CD4-positive, alpha-beta T cell treated with Interferon alpha-2 for 1 hour (primary cell): ENCODE results near the gene ZNF264.
"Not testable (repeated sequence)": the region's sequence is repeated elsewhere in the genome, so short reads cannot be mapped to it uniquely, and the experiment has no call there.

Experiments used
- DNase-seq, 2 donors: peaks; one replicate each; pipeline ENCODE4 v3.0.0-alpha.2; 2020 to 2022

ZNF264 gene

DNA sequence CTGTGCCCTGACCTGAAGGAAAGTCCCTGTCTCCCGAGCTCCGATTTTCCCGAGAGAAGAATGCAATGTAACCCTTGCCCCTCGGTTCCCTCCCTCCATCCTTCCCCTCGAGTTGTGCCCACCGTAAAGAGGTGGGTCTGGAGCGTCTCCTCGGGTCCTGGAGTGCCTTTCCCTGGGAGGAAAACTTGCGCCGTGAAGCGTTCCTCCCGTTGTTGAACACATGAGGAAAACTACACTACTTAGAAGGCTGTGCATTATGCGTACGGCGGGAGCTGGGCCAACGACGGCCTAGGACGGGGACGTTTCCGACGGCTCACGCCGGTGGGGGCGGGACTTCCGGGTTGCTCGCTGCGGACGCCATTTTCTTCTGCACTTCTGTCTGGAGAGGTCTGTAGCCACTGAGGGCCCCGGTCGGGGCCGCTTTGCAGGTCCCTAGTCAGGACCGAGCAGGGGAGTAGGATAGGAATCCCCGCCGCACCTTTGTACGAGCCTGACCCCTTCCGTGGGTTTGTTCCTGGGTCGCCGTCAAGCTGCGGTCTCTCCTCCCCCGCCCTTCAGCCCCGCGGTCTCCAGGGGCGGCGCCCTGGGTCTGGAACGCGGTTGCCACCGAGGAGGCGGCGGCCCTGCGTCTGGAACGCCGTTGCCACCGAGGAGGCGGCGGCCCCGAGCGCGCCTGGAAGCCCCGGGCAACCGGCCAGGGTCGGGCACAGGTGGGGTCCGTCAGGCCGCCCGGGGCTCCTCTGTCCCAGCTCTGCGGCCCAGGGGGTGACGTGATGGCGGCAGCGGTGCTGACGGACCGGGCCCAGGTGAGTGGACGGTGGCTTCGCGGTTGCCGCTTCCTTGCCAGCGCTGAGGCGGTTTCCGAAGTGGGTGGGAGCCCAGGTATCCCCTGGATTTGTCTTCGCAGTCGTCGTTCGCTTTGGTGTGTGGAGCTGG is at the start of gene ZNF264:
TSS of gene ZNF264 (plus strand) at position 360 of the 936 bp plus-strand sequence. CDS start at position 774, 414 bp downstream.
- peak; percentile 87 to 89 for DNase-seq

DNA sequence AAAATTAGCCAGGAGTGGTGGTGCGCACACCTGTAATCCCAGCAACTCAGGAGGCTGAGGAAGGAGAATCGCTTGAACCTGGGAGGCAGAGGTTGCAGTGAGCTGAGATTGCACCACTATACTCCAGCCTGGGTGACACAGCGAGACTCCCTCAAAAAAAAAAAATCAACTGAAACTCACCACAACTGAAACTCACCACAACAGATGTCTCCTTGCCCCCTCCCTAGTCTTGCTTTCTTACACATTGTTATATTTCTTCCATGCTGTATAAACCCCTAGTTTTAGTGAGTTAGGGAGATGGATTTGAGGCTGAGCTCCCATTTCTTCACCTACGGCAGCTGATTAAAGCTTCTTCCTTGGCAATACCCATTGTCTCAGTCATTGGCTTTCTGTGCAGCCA is 49.6 kb upstream of the ZNF264 start:
- no peak for DNase-seq

DNA sequence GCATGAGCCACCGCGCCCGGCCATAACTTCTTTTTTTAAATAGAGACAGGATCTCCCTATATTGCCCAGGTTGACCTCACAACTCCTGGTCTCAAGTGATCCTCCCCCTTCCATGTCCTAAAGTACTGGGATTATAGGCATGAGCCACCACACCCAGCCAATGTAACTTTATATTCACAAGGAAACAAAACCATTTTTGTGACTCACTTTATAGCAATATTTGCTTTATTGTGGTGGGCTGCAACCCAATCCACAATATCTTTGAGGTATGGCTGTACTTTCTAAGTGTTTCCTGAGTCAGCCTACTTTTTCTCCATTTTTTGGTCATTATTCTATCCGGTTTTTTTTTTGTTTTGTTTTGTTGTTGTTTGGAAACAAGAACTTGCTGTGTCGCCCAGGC is 38.4 kb upstream of the ZNF264 start:
- DNase-seq, result no peak

DNA sequence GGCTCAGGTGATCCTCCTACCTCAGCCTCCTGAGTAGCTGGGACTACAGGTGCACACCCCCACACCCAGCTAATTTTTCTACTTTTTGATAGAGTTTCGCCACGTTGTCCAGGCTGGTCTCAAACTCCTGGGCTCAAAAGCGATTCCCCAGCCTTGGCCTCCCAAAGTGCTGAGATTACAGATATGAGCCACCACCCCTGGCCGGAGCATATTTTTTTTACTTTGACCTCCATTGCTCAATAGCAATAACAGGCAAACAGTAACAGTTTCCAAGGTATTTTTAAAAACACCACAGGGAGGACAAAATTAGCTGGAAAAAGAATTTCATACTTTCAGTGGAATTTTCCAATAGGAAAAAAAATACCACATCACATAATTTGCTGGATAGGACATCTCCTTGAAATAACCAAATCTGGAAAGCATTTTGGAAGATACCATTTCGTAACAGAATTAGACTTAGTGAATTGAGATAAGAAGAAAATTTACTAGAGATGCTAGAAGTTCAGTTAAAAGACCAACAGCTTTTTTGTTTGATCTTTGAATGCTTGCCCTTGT is 29.2 kb upstream of the ZNF264 start:
- DNase-seq, result no peak

- DNase-seq, result no peak
Measured at GRCh38 chr19:57165846-57166245, 25.5 kb upstream of the ZNF264 start.

- DNase-seq, result no peak
Measured at GRCh38 chr19:57167385-57167784, 23.9 kb upstream of the ZNF264 start, which contains the start of gene DUXA. Gene DUXA (minus strand): TSS chr19:57167485. CDS start chr19:57167443, 42 bp downstream.

- DNase-seq, result peak; percentile 11 to 54
Measured at GRCh38 chr19:57171551-57172081, 19.7 kb upstream of the ZNF264 start.

- DNase-seq, result no peak
Measured at GRCh38 chr19:57190301-57190700, 999 bp upstream of the ZNF264 start.

- DNase-seq, result no peak
Measured at GRCh38 chr19:57192077-57192420, 749 bp downstream of the ZNF264 start.

DNA sequence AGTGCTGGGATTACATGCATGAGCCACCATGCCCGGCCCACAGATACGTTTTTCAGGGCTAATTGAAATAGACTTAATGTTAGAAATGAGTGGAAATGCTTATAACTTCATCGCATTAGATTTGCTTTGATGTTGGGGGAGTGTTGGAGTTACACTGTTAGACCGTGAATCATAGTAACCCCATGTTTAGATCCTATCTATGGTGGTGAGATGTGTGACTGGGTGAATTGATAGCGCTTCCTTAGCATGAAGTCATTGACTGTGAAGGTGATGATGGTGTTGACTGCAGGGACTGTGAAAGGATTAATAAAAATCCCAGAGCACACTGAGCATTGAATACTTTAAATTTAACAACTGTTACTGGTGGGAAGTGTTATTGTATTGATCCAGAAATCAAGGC is 1.7 kb downstream of the ZNF264 start:
- no peak for DNase-seq

- DNase-seq, result not testable (repeated sequence)
Measured at GRCh38 chr19:57197874-57198273, 6.6 kb downstream of the ZNF264 start.

GRCh38 chr19:57202160-57202559 is 10.9 kb downstream of the ZNF264 start:
- no peak for DNase-seq

GRCh38 chr19:57210381-57210780 is 19.1 kb downstream of the ZNF264 start:
- DNase-seq, result no peak

DNA sequence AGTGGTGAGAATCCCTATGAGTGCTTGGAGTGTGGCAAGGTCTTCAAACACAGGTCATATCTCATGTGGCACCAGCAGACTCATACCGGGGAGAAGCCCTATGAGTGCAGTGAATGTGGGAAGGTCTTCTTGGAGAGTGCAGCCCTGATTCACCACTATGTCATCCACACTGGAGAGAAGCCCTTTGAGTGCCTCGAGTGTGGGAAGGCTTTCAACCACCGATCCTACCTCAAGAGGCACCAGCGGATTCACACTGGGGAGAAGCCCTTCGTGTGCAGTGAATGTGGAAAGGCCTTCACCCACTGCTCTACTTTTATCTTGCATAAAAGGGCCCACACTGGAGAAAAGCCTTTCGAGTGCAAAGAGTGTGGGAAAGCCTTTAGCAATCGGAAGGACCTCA is 20.8 kb downstream of the ZNF264 start:
- no peak for DNase-seq

- DNase-seq, result no peak
Measured at GRCh38 chr19:57227502-57227901, 36.2 kb downstream of the ZNF264 start.

- DNase-seq, result no peak
Measured at GRCh38 chr19:57231686-57232085, 40.4 kb downstream of the ZNF264 start.

GRCh38 chr19:57233207-57233606 is 41.9 kb downstream of the ZNF264 start:
- no peak for DNase-seq

DNA sequence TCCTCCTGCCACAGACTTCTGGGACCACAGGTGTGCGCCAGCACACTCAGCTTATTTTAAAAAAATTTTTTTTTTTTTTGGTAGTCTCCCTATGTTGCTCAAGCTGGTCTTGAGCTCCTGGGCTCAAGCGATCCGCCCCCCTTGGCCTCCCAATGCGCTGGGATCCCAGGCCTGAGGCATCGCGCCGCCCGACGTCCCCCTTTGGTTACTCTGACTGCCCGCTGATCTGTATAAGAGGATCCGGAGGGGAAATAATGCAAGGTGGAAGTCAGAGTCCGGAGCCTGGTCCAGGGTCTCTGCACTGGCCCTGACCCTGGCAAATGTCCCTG is 48.6 kb downstream of the ZNF264 start:
- no peak for DNase-seq

- DNase-seq, result peak; percentile 96 to 97
Measured at GRCh38 chr19:57240311-57241090, 49.2 kb downstream of the ZNF264 start, which contains the start of gene ZNF805. Gene ZNF805 (plus strand): TSS chr19:57240632. CDS start chr19:57240892, 260 bp downstream.

DNA sequence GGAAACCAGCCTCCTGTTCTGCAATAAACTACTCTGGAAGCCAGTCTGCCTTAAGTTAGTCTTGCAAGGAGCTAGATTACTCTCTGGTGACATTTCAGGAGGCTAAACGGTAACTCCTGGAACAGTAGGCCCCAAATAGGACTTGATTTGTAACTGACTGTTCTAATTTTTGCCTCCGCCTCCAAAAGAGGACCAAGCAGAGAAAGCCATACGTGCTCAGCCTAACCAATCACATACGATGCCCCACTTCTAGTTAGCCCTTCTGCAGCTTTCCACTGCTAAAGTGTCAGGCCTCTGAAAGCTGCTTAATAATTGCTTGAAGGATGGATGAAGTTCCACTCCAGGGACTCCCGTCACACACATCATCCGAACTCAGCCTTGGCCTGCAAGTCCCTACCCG is 49.9 kb downstream of the ZNF264 start:
- DNase-seq, result no peak

DNA sequence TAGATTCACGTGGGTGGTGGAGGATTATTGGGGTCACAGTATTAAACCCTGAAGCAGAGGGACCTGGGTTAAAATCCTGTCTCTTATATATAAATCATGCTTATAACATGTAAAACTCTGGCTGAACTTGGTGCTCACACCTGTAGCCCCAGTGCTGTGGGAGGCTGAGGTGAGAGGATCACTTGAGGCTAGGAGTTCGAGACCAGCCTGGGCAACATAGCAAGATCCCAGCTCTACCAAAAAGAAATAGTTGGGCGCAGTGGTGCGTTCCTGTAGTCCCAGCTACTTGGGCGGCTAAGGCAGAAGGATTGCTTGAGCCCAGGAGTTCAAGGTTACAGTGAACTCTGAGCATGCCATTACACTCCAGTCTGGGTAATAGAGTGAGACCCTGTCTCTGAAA is 51.5 kb downstream of the ZNF264 start:
- no peak for DNase-seq

- no peak for DNase-seq
Measured at GRCh38 chr19:57244513-57244912, 53.2 kb downstream of the ZNF264 start.

GRCh38 chr19:57245066-57245465 is 53.8 kb downstream of the ZNF264 start:
- DNase-seq, result no peak
